Pancreas (tissue), 10 donors: ENCODE data around the gene MAP3K3. TPM values are rescaled to one million over a fixed set of nuclear protein-coding genes. Genes with fewer than 3 reads are reported as not detected.
A peak's percentile ranks its signal among the peaks of the same experiment; 100 is the strongest.

ENCODE experiments used
- ATAC-seq, 4 donors: fragments of 200-7000 bp; cut with Tn5 transposase; one replicate each; pipeline versions ENCODE4 v1.8.0 to v1.9.1; 2020; ENCODE audit warnings: mild to moderate bottlenecking in 4 of 4, moderate library complexity in 4 of 4
- DNase-seq, 6 donors: peaks; one replicate each; pipeline ENCODE4 v3.0.0-alpha.2; 2020
- FAIRE-seq: peaks from 2 replicates; lab custom pipeline; 2012; peaks lifted over from hg19 to GRCh38; lab: Jason Lieb, UNC
- H3K27ac ChIP-seq, 4 donors: fragments of 200-600 bp; sonication (generic); 1 replicate in 3 of 4; 2 replicates in 1 of 4; pipeline versions ENCODE4 v1.5.0 to v1.8.0; 2020
- H3K27me3 ChIP-seq, 4 donors: fragments of 200-600 bp; one replicate each; pipeline ENCODE4 v1.8.0; 2021
- H3K36me3 ChIP-seq, 3 donors: fragments of 200-600 bp; sonication (generic) in 1 of 3; one replicate each; pipeline versions ENCODE4 v1.5.0 to v1.8.0; 2020 to 2021
- H3K4me1 ChIP-seq, 3 donors: fragments of 200-600 bp; one replicate each; pipeline ENCODE4 v1.8.0; 2021
- H3K4me3 ChIP-seq, 4 donors: fragments of 200-600 bp; sonication (generic) in 2 of 4; one replicate each; pipeline versions ENCODE4 v1.5.0 to v1.8.0; 2020 to 2021
- H3K9me3 ChIP-seq, 4 donors: fragments of 200-600 bp; one replicate each; pipeline ENCODE4 v1.8.0; 2021
- WGBS, 2 donors: extraction: QIAGEN DNeasy Blood & Tissue Kit; methylation state at CpG; one replicate each; pipeline ENCODE4 v1.1.7; 2013; 5-methylcytosine and 5-hydroxymethylcytosine counted together
- intact Hi-C, 3 donors: fragments of 100-400 bp; cut with DNase I; formaldehyde crosslinking; loops; one replicate each; pipeline versions ENCODE4 v1.11.1 to v1.14.2; 2022
- polyA plus RNA-seq, 2 donors: library from polyadenylated mRNA; stranded (reverse); fragments of 200-250 nt; gene quantifications; one replicate each; pipeline ENCODE4 v1.2.3, GENCODE V29; 2013
- total RNA-seq, 6 donors: library from RNA; stranded (reverse); fragmentation: NEBNext Ultra II Directional in 4 of 6; extraction: Animal tissue kit (Norgen Biotek cat#: 25700) in 4 of 6; gene quantifications; one replicate each; pipeline versions ENCODE4 v1.2.1 to v1.2.4, GENCODE V29; 2021 to 2023
- TF ChIP-seq, protein P1 (sequence below), 4 donors: fragments of 200-600 bp; sonication (generic) in 3 of 4; IDR thresholded peaks; one replicate each; pipeline versions ENCODE4 v1.5.0 to v1.8.0; 2021; ENCODE audit warnings: antibody characterized with exemption in 4 of 4
- donor health status: healthy with polysubstance abuse.
- donor health status: DM: no; HTN: no; CAD: no; lungs with moderate emphysema.
- donor health status: DM: no; HTN: no; CAD: no.
- donor health status: control.
- donor health status: control.
- donor health status: Bipolar disorder and iron deficiency.
- donor health status: DM: yes; HTN: yes; CAD: no.
- donor health status: DM: no; HTN: no; CAD: no.
- donor health status: DM: no; HTN: no; CAD: no.
- donor health status: DM: yes; HTN: yes; CAD: no.

MAP3K3 gene
- total and polyA plus RNA-seq, 8 donors = 8.4 to 21.9 (median 11.4) TPM

DNA sequence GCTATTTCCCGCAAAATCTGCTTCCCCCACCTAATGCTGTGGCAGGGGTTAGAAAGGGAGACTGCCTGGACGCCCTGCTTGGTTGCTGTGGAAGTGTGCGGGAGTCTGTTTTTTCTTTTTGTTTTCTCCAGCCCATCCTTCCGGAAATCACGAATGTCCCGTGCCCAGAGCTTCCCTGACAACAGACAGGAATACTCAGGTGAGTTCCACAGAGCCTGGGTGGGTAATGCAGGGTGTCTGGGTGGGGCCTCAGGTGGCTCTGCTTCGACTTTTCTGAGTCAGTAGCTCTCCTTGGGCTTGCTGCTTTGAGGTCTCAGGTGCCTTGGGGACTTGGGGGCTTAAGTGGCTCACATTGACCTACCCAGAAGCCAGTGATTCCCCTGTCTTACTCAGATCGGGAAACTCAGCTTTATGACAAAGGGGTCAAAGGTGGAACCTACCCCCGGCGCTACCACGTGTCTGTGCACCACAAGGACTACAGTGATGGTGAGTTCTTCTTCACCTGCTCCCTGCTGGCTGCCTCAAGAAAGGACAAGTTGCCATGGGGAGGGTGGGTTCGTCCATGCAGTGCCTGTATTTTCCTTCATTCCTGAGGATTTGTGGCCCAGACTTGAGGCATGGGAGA lies 66.3 kb downstream of the MAP3K3 start:
- Histone ChIP-seq H3K9me3 (no peaks in the 10 kb centered on the region), H3K4me1 (no peaks in the 10 kb centered on the region), H3K27ac (no peak overlapping the region), H3K27me3 (no peaks in the 10 kb centered on the region), H3K36me3 (peaks cover 4 to 40% (median 19%) of the 10 kb centered on the region in 3 donors), H3K4me3 (no peak overlapping the region)
- FAIRE-seq = no peak
- 84 to 85% methylated on average over 12 of the region's 12 CpGs for WGBS, 2 donors
- DNase-seq = no peak
- TF ChIP-seq, protein P1, sequence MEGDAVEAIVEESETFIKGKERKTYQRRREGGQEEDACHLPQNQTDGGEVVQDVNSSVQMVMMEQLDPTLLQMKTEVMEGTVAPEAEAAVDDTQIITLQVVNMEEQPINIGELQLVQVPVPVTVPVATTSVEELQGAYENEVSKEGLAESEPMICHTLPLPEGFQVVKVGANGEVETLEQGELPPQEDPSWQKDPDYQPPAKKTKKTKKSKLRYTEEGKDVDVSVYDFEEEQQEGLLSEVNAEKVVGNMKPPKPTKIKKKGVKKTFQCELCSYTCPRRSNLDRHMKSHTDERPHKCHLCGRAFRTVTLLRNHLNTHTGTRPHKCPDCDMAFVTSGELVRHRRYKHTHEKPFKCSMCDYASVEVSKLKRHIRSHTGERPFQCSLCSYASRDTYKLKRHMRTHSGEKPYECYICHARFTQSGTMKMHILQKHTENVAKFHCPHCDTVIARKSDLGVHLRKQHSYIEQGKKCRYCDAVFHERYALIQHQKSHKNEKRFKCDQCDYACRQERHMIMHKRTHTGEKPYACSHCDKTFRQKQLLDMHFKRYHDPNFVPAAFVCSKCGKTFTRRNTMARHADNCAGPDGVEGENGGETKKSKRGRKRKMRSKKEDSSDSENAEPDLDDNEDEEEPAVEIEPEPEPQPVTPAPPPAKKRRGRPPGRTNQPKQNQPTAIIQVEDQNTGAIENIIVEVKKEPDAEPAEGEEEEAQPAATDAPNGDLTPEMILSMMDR (IDR thresholded peaks at IDR 0.05) = no peak
- no peak for ATAC-seq
- intact Hi-C loops = no loop called here

DNA sequence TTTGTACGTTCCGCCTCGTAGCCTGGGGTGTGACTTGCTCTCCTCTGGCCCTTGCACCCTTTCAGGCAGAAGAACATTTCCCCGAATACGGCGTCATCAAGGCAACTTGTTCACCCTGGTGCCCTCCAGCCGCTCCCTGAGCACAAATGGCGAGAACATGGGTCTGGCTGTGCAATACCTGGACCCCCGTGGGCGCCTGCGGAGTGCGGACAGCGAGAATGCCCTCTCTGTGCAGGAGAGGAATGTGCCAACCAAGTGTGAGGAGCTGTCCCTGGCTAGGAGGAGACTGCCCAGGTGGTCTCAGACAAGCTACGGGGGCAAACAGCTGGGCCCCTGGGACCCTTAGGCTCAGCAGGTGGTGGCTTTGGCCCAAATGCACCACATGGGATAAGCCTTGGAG lies 67.3 kb downstream of the MAP3K3 start:
- no peak overlapping the region for H3K27ac ChIP-seq
- ATAC-seq (no peak), FAIRE-seq (no peak), DNase-seq (no peak)
- H3K9me3 ChIP-seq = no peaks in the 10 kb centered on the region
- TF ChIP-seq, protein P1 (IDR thresholded peaks at IDR 0.05) = no peak
- H3K4me3 ChIP-seq = no peak overlapping the region
- no peaks in the 10 kb centered on the region for H3K27me3 ChIP-seq
- H3K4me1 ChIP-seq = no peaks in the 10 kb centered on the region
- 96 to 97% methylated on average over 14 of the region's 14 CpGs for WGBS, 2 donors
- intact Hi-C loops = no loop called here
- peaks cover 4 to 47% (median 26%) of the 10 kb centered on the region in 3 donors for H3K36me3 ChIP-seq

DNA sequence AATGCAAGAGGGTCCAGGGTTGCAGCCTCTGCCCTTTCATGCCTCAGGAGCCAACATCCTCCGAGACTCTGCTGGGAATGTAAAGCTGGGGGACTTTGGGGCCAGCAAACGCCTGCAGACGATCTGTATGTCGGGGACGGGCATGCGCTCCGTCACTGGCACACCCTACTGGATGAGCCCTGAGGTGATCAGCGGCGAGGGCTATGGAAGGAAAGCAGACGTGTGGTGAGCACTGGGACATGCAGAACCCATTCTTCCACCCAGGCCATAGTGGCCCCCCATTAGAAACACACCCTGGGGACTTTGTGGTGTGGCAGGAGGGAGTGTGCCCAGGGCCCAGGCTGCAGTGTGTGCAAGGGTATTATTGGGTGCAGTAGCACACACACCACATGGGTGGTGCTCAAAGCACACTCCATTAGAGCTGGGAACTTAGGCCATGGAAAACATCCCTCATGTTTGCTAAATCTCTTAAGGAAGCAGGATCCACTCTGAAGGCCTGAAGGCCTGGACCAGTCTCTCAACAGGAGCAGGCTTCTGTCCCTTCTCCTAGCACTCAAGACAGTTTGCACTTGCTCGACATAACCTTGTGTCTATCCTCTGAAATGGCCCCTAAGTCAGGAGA lies 70.1 kb downstream of the MAP3K3 start:
- DNase-seq (no peak), FAIRE-seq (no peak), ATAC-seq (peak in 1 of 4 donors; percentile 7)
- intact Hi-C loops = no loop called here
- Histone ChIP-seq H3K4me3 (no peak overlapping the region), H3K4me1 (no peaks in the 10 kb centered on the region), H3K27ac (no peak overlapping the region), H3K9me3 (no peaks in the 10 kb centered on the region), H3K27me3 (no peaks in the 10 kb centered on the region), H3K36me3 (peaks cover 4 to 47% (median 26%) of the 10 kb centered on the region in 3 donors)
- WGBS, 2 donors = 92 to 96% methylated on average over 11 of the region's 11 CpGs
- TF ChIP-seq, protein P1 (IDR thresholded peaks at IDR 0.05) = no peak

DNA sequence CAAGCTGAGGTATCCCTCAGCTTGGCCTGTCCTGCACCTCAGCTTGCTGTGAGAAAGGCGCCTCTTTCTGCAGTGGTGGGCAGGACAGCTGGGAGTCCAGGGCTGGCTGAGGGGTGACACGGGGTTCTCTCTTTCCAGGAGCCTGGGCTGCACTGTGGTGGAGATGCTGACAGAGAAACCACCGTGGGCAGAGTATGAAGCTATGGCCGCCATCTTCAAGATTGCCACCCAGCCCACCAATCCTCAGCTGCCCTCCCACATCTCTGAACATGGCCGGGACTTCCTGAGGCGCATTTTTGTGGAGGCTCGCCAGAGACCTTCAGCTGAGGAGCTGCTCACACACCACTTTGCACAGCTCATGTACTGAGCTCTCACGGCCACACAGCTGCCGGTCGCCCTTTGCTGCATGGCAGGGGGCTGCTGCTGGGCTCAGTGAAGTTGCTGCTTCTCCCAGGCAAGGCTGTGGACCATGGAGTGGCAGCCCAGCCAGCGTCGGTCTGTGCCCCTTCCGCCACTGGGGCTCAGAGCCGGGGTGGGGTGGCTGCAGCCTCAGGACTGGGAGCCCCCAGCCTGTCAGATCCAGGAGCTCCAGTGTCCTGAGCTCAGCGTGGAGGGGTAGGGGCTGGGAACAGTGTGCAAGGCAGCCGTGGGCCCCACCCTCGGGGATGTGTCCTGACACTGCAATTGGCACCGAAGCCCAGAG lies 71.3 kb downstream of the MAP3K3 start:
- H3K9me3 ChIP-seq = no peaks in the 10 kb centered on the region
- no peaks in the 10 kb centered on the region for H3K4me1 ChIP-seq
- DNase-seq = peak in 1 of 6 donors; percentile 73
- no peak overlapping the region for H3K4me3 ChIP-seq
- no peak overlapping the region for H3K27ac ChIP-seq
- TF ChIP-seq, protein P1 (IDR thresholded peaks at IDR 0.05) = no peak
- peaks cover 4 to 41% (median 26%) of the 10 kb centered on the region in 3 donors for H3K36me3 ChIP-seq
- WGBS, 2 donors = 89 to 93% methylated on average over 18 of the region's 18 CpGs
- H3K27me3 ChIP-seq = no peaks in the 10 kb centered on the region
- ATAC-seq = no peak
- intact Hi-C loops = no loop called here
- no peak for FAIRE-seq
